Calu3 (cell line): ENCODE data around the gene C12orf75. TPM values are rescaled to one million over a fixed set of nuclear protein-coding genes. Genes with fewer than 3 reads are reported as not detected.

ENCODE experiments used
- BruUV-seq: library from RNA; stranded (reverse); fragments of 400-500 nt; replicated peaks from 2 replicates; lab custom pipeline; 2021; lab: Mats Ljungman, UMichigan
- CTCF ChIA-PET: fragments of 300-600 bp; sonication (Branson Sonifier 250); formaldehyde crosslinking; loops from one replicate; lab custom pipeline; 2022; ENCODE audit warnings: antibody characterized with exemption; lab: Charles Lee
- DNase-seq: peaks from one replicate; pipeline ENCODE4 v3.0.0; 2022
- H3K27ac Mint-ChIP-seq: one replicate; pipeline ENCODE4 v1.8.0; 2022; ENCODE audit warnings: mixed read lengths; ENCODE audit not compliant: unreplicated experiment
- H3K27me3 Mint-ChIP-seq: one replicate; pipeline ENCODE4 v1.8.0; 2022; ENCODE audit warnings: mixed read lengths; ENCODE audit not compliant: unreplicated experiment
- H3K36me3 Mint-ChIP-seq: one replicate; pipeline ENCODE4 v1.8.0; 2022; ENCODE audit warnings: mild to moderate bottlenecking, moderate library complexity, mixed read lengths; ENCODE audit not compliant: insufficient read depth, unreplicated experiment
- H3K4me1 Mint-ChIP-seq: one replicate; pipeline ENCODE4 v1.8.0; 2022; ENCODE audit warnings: mild to moderate bottlenecking, low read depth, mixed read lengths; ENCODE audit not compliant: unreplicated experiment
- H3K4me3 Mint-ChIP-seq: one replicate; pipeline ENCODE4 v1.8.0; 2022; ENCODE audit warnings: mild to moderate bottlenecking, low read depth, moderate library complexity, mixed read lengths; ENCODE audit not compliant: unreplicated experiment
- H3K9me3 Mint-ChIP-seq: one replicate; pipeline ENCODE4 v1.8.0; 2022; ENCODE audit warnings: low read depth, mixed read lengths; ENCODE audit not compliant: unreplicated experiment
- CTCF ChIP-seq: fragments of 200-600 bp; IDR thresholded peaks from one replicate; pipeline ENCODE4 v1.8.0; 2022; ENCODE audit warnings: antibody characterized with exemption; ENCODE audit not compliant: unreplicated experiment
- intact Hi-C: fragments of 100-400 bp; cut with micrococcal nuclease; formaldehyde crosslinking; loops from one replicate; pipeline ENCODE4 v1.10.0; 2022; ENCODE audit not compliant: unreplicated experiment
- total RNA-seq: library from RNA; stranded (reverse); gene quantifications from 2 replicates; pipeline ENCODE4 v1.2.3, GENCODE V29; 2022

The C12orf75 gene
- total RNA-seq, 1 experiment from 2014 or later, result 363 TPM

GRCh38 chr12:105369014-105369413 lies 38.5 kb downstream of the C12orf75 start:
- no peak for TF ChIP-seq CTCF
- H3K27ac Mint-ChIP-seq, result no peak overlapping the region
- H3K4me1 Mint-ChIP-seq, result no peaks in the 10 kb centered on the region
- CTCF ChIA-PET, result no interaction called here
- intact Hi-C loops, result loop anchor here (5.0 kb wide), 1 partner anchor 37 kb away; the partner anchor contains the start of gene C12orf75
- no peaks in the 10 kb centered on the region for H3K9me3 Mint-ChIP-seq
- no peaks in the 10 kb centered on the region for H3K27me3 Mint-ChIP-seq
- H3K4me3 Mint-ChIP-seq, result no peak overlapping the region
- no TSS peak for BruUV-seq
- peaks cover 31% of the 10 kb centered on the region for H3K36me3 Mint-ChIP-seq
- no peak for DNase-seq

GRCh38 chr12:105374303-105374702 lies 43.8 kb downstream of the C12orf75 start:
- no peak for TF ChIP-seq CTCF
- Mint-ChIP-seq H3K4me3 (no peak overlapping the region), H3K36me3 (peaks cover 23% of the 10 kb centered on the region), H3K9me3 (no peaks in the 10 kb centered on the region), H3K27me3 (no peaks in the 10 kb centered on the region), H3K27ac (no peak overlapping the region), H3K4me1 (no peaks in the 10 kb centered on the region)
- no peak for DNase-seq
- BruUV-seq, result no TSS peak
- intact Hi-C loops, result no loop called here
- CTCF ChIA-PET, result no interaction called here

- intact Hi-C loops, result no loop called here
- no TSS peak for BruUV-seq
- CTCF ChIA-PET, result no interaction called here
Observed at GRCh38 chr12:105377077-105377476, 46.6 kb downstream of the C12orf75 start.

GRCh38 chr12:105378911-105379310 lies 48.4 kb downstream of the C12orf75 start:
- Mint-ChIP-seq H3K4me1 (no peaks in the 10 kb centered on the region), H3K4me3 (no peak overlapping the region), H3K36me3 (no peaks in the 10 kb centered on the region), H3K27ac (no peak overlapping the region), H3K27me3 (no peaks in the 10 kb centered on the region), H3K9me3 (no peaks in the 10 kb centered on the region)
- CTCF ChIA-PET, result interaction anchor here (1.3 kb wide), 1 partner anchor 164 kb away, joined by 5 read pairs; no protein-coding TSS in a partner anchor
- DNase-seq, result peak; percentile 40
- intact Hi-C loops, result no loop called here
- peak; percentile 20 for TF ChIP-seq CTCF
- BruUV-seq, result no TSS peak

More at GRCh38 chr12:105377077-105377476, 46.6 kb downstream of the C12orf75 start:
- no peak overlapping the region for H3K4me3 Mint-ChIP-seq
- H3K9me3 Mint-ChIP-seq, result no peaks in the 10 kb centered on the region
- no peak overlapping the region for H3K27ac Mint-ChIP-seq
- peaks cover 11% of the 10 kb centered on the region for H3K36me3 Mint-ChIP-seq
- no peak for TF ChIP-seq CTCF
- H3K4me1 Mint-ChIP-seq, result no peaks in the 10 kb centered on the region
- H3K27me3 Mint-ChIP-seq, result no peaks in the 10 kb centered on the region
- no peak for DNase-seq
